Right ventricle myocardium superior (tissue), 1 donor: ENCODE measurements around the gene PRR12. TPM values are rescaled to one million over a fixed set of nuclear protein-coding genes. Genes with fewer than 3 reads are reported as not detected.

ENCODE experiments used
- ATAC-seq: fragments of 200-7000 bp; cut with Tn5 transposase; one replicate; pipeline ENCODE4 v1.9.1; 2020; ENCODE audit warnings: mild to moderate bottlenecking; ENCODE audit not compliant: poor library complexity
- DNase-seq: peaks from one replicate; pipeline ENCODE4 v3.0.0-alpha.2; 2020
- intact Hi-C: fragments of 100-400 bp; cut with DNase I; formaldehyde crosslinking; loops from one replicate; pipeline ENCODE4 v1.11.2; 2022
- total RNA-seq: library from RNA; stranded (reverse); fragmentation: NEBNext Ultra II Directional; extraction: Animal tissue kit (Norgen Biotek cat#: 25700); gene quantifications from one replicate; pipeline ENCODE4 v1.2.1, GENCODE V29; 2021
- donor health status: DM: no; HTN: yes; CAD: no; lungs with severe emphysema.

PRR12 gene
- total RNA-seq, 1 donor from 2014 or later: 12.6 TPM

DNA sequence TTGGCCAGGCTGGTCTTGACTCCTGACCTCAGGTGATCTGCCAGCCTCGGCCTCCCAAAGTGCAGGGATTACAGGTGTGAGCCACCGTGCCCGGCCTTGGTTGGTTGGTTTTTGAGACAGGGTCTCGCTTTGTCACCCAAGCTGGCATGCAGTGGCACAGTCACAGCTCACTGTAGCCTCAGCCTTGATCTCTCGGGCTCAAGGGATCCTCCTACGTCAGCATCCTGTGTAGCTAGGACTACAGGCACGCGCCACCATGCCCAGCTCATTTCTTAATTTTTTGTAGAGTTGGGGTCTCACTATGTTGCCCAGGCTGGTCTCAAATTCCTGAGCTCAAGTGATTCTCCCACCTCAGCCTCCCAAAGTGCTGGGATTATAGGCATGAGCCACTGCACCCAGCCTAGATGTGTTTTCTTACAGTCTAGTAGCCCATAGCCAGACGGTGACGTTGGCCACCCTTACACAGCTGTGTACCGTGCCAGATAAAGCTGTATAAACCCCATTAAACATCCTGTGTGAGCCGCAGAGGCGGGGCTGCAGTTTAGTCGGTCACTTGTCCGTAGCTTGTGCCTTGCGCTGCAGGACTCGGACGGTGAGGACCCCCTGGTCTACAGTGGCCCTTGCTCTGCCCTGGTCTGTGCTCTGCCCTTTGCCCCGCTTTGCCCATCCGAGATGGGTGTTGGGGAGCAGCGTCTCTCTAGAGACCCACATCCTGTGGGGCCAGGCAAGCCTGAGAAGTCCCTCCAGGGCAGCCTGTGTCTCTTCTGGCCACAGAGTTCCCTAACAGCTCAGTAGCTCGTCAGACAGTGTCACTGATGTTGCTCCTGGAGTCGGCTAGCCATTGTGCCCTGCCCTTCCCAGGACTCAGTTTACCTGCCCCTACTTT, 64.8 kb downstream of the PRR12 start:
- intact Hi-C loops: no loop called here
- ATAC-seq (no peak), DNase-seq (no peak)

DNA sequence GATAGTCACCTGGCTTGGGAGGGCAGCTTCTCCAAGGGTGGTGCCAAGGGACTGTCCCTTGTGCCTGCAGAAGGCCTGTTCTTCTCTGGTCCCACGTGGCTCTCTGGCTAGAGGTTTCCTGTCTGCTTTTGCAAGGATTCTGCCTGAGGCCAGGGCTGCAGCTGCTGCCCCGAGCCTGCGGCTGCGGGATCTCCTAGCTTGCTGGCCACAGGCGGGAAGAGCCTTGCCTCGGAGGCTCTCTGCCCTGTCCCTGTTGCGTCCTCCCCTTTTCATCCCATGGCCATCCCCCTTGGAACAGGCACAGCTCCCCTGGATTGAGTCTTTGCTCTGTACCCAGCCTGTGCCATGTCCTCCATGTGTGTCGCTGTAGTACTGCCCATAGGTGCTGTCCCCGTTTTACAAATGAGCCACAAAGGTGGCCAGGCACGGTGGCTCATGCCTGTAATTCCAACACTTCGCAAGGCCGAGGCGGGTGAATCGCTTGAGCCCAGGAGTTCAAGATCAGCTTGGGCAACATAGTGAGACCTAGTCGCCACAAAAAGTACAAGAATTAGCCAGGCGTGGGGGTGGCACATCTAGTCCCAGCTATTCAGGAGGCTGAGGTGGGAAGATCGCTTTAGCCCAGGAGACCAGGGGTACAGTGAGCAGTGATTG, 65.6 kb downstream of the PRR12 start:
- ATAC-seq: no peak
- DNase-seq: no peak
- intact Hi-C loops: no loop called here

DNA sequence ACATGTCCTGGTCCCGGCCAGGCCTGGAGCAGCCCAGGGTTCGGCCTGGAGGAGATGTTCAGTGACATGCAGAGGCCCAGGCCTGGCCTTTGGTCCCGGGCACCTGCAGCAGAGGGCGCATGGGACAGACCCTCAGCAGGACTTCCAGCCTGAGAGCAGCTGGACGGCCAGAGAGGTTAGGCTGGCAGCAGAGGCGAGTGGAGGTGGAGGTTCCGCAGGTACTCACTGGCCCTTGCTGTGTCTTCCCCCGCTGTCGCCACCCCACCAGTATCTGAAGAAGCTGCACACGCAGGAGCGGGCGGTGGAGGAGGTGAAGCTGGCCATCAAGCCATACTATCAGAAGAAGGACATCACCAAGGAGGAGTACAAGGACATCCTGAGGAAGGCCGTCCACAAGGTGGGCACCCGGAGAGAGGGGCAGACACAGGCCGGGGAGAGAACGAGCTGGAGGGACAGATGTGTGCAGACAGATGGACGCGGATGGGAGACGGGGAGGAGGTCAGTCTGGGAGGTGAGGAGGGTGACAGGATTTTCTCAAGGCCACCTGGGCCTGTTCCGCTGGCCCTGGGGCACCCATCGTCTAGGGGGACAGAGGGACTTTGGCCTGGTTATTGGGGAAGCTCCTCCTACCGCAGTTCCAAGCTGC, 66.6 kb downstream of the PRR12 start:
- no peak for ATAC-seq
- no peak for DNase-seq

GRCh38 chr19:49658139-49658517, 67.1 kb downstream of the PRR12 start:
- ATAC-seq (no peak), DNase-seq (no peak)
- intact Hi-C loops: no loop called here

More for the DNA sequence above, 66.6 kb downstream of the PRR12 start:
- intact Hi-C loops: no loop called here

DNA sequence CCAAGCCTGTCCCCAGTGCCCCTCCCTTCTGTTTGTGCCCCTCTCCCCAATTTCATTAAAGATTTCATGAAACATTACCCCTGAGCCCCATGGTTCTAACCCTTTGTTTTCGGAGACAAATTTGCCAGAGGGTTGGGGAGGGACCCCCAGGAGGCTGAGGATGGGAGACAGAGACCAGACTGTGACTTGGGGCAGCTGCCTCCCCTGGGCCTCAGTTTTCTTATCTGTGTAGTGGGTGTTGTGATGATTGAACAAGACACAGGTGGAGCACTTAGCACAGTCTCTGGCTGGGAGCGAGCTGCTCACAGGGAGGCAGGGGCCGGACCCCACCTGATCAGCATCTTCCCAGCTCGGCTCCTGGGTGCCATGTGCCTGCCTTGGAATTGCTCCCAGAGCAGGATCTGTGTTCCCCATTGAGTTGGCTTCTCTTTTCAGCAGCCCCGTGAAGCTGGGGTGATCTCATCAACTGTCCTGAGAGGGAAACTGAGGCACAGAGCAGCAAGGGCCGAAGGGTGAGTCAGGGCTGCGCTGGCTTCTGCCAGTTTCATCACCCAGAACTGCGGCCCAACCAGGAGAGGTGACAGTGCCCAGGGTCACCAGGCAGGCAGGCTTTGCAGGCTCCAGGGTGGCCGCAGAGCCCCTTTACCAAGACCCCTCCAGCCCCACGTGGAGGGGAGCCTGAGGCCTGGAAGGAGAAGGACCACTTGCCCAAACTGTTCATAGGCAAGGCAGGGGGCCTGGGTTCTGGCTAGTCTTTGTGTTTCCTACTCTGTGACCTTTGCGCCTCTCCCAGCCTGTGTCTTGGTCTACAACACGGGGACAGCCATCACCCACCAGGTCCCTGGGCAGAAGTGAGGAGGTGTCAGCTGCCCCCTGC, 67.8 kb downstream of the PRR12 start:
- intact Hi-C loops: no loop called here
- DNase-seq (no peak), ATAC-seq (no peak)

DNA sequence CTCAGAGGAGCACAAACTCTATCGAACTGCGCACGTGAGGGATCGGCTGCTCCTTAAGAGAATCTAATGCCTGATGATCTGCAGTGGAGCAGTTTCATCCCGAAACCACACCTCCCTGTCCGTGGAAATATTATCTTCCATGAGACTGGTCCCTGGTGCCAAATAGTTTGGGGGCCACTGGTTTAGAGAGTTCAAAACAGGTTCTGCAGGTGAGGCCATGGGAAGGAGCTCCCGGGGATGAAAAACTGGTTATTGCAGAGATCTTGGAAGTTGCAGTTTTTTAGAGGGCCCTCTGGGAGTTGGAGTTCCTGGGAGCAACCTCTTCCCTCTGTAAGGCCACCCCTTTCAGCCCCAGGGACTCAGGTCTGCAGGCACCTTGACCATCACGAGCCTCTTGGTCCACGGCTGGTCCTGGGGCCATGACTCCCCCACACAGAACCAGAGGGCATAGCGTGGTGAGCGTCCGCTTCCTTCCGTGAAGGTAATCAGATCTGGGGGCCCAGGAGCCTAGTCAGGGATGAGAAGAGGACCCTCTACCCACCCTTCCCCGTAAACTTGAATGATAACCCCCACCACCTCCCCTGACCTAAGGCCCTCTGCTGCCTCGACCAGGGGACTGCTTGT, 69.5 kb downstream of the PRR12 start:
- no peak for ATAC-seq
- intact Hi-C loops: no loop called here

GRCh38 chr19:49662011-49662410, 71.0 kb downstream of the PRR12 start:
- intact Hi-C loops: no loop called here
- DNase-seq (no peak), ATAC-seq (no peak)

More for the DNA sequence above, 69.5 kb downstream of the PRR12 start:
- DNase-seq: no peak

- DNase-seq (no peak), ATAC-seq (no peak)
- intact Hi-C loops: no loop called here
Observed at GRCh38 chr19:49663224-49663623, 72.2 kb downstream of the PRR12 start.

DNA sequence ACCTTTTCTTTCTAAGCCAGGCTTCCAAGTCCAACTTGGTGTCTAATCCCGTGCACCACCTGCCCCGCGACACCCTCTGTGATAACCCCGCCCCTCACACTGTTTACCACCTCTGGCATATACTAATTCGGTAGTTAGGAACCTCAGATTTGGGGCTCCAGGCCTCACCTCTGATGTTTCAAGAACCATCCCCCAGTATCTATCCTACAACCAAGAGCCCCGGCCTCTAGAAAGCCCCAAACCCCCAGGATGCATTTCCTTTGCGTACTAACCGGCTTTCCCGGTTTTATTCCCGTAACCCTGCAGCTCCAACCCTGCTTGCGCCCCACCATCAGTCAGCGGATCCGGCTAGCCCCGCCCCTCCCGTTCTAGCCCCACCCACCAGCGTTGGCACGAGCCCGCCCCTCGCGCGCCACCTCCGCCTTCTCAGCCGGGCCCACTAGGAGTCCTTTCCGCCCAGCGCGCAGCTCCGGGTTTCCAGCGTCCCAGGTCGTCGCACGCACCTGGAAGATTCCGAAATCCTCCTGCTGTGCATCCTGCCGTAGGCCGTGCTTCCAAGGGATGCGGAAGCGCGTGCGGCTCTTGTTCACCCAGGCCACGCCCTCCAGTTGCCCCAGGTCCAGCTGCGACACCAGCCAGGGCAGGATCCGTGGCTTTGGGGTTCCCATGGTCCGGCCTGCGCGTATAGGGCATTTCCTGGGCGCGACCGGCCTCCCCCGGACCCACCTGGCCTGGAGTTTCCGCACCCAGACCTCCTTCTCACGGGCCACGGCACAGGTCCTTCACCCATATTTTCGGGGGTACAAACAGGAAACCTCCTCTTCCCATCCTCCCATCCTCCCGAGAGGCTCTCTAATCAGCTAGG, 73.4 kb downstream of the PRR12 start:
- intact Hi-C loops: no loop called here

GRCh38 chr19:49665036-49665350, 74.0 kb downstream of the PRR12 start:
- intact Hi-C loops: no loop called here
- ATAC-seq (no peak), DNase-seq (no peak)

More for the DNA sequence above, 73.4 kb downstream of the PRR12 start:
- DNase-seq: peak; percentile 94
- ATAC-seq: peak; percentile 85

- ATAC-seq (peak; percentile 95), DNase-seq (peak; percentile 98)
- intact Hi-C loops: no loop called here
Observed at GRCh38 chr19:49665351-49666119, 74.6 kb downstream of the PRR12 start, which contains the start of the genes BCL2L12 and IRF3. BCL2L12 (plus strand) TSS chr19:49665933; CDS start chr19:49666693, 760 bp downstream. IRF3 (minus strand) TSS chr19:49665857; CDS start chr19:49664838, 1,019 bp downstream.

DNA sequence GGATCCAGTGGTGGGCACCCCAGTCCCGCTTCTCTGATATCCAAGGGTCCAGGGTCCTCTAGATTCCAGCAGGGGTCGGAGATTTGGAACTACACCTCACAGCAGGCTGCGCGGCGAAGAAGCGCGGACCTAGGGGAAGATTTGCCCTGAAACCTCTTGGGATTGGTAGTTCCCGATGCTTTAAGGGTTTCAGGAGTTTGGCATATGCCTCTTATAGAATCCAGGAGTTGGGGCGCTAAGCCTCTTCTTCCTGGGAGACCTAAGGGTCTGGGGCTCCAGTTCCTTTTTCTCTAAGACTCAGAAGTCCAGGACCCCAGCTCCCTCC, 75.1 kb downstream of the PRR12 start:
- DNase-seq: no peak
- no peak for ATAC-seq
- intact Hi-C loops: no loop called here

DNA sequence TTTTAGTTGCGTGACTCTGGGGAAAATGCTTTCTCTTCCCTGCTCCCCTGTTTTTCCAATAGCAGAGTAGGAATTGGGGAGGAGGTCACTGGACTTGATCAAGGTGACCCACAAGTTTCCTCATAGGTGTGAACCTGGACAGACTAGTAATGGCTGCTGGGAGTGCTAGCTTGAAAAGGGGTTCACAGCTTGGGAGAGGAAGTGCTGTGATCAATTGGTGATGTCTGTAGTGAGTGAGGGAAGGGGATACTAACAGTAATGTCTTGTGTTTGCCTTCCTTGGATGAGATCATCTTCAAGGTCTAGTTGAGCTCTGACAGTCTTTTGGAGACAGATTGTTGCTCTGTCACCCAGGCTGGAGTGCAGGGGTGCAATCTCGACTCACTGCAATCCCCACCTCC, 76.5 kb downstream of the PRR12 start:
- ATAC-seq: no peak
- intact Hi-C loops: no loop called here
- no peak for DNase-seq

DNA sequence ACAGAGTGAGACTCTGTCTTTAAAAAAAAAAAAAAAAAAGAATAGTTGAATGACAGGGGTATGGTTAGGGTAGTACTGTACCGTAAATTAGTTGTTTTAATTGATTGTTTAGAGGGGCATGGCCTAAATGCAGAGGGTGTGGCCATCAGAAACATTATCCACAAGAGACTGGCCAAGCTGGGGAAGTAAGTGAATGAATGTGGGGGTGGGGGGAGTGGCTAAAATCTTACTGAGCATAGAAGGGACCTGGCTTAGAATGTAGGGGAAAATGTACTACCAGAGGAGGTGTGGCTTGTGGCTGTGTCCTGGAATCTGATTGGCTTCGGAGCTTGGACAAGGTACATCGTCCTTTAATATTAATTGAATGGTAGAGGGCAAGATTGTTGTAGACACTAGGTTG, 78.5 kb downstream of the PRR12 start:
- intact Hi-C loops: no loop called here
- no peak for ATAC-seq
- DNase-seq: no peak

DNA sequence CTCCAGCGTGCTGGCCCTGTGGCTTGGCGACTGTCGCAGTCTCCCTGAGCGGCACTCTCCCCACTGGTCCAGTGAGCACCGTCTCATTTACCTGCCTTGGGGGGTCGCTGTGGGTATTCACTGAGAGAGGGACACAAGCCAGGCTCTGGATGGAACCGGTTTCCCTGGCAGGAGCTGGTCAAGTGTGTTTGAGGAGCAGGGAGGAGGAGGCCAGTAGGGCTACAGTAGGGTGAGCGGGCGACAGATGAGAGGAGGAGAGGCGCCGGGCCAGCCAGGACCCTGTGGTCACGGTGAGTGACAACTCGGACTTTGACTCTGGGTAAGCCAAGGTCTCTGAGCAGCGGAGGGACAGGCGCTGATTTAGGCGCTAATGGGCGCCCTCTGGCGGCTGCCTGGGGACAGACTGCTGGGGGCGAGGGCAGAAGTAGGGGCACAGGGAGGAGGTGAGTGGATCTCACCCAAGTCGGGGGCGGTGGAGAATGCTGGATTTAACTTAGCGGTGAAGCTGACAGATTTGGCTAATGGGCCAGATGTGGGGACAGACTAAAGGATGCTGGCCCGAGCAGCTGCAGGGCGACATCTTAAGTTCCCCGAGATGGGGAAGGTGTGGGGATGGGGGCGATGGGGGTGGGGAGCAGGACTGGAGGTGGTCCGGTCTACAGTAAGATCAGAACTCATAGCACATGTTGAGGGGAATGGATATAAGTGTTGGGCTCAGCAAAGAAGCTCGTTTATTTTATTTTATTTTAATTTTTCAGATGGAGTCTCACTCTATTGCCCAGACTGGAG, 81.3 kb downstream of the PRR12 start:
- ATAC-seq (no peak), DNase-seq (peak; percentile 85)
- intact Hi-C loops: loop anchor here (10.0 kb wide), 1 partner anchor 192 kb away; the partner anchor contains the start of gene PNKP
